Sigmoid colon (tissue), 3 donors: Measurements from ENCODE around the gene DIS3L.

Experiments
- POLR2A ChIP-seq, 2 donors: fragments of 450-650 bp; IDR thresholded peaks; one replicate each; pipeline ENCODE4 v1.6.1; 2016; ENCODE audit warnings: antibody characterized with exemption in 2 of 2, mild to moderate bottlenecking in 2 of 2, moderate library complexity in 2 of 2
- TF ChIP-seq, protein P1 (sequence below), 4 experiments: fragments of 450-650 bp in 3 of 4; fragments of 200-600 bp in 1 of 4; IDR thresholded peaks; one replicate each; pipeline ENCODE4 v1.5.1; 2016 to 2019; ENCODE audit warnings: antibody characterized with exemption in 4 of 4, mild to moderate bottlenecking in 3 of 4, moderate library complexity in 2 of 4

DNA sequence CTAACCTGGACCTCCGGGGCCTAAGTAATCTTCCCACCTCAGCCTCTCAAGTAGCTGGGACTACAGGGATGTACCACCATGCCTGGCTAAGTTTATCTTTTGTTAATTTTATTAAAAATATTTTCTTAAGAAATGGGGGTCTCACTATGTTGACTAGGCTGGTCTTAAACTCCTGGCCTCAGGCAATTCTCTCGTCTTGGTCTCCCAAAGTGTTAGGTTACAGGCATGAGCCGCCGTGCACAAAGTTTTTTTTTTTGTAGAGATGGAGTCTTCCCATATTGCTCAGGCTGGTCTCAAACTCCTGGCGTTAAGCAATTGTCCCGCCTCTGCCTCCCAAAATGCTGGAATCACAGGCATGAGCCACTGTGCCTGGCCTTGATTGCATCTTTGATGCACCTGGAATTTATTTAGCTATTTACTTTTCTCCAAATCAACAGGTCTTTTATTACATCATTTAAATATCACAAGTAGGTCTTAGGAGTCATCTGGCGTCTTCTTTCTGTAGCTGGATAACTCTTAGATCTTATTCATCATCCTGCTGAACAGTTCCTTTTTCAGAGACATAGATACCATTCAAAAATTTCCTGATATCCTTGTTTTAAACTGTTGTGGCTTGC is 85.6 kb downstream of the DIS3L start:
- no peak for TF ChIP-seq POLR2A (IDR thresholded peaks at IDR 0.05)
- TF ChIP-seq, protein P1, sequence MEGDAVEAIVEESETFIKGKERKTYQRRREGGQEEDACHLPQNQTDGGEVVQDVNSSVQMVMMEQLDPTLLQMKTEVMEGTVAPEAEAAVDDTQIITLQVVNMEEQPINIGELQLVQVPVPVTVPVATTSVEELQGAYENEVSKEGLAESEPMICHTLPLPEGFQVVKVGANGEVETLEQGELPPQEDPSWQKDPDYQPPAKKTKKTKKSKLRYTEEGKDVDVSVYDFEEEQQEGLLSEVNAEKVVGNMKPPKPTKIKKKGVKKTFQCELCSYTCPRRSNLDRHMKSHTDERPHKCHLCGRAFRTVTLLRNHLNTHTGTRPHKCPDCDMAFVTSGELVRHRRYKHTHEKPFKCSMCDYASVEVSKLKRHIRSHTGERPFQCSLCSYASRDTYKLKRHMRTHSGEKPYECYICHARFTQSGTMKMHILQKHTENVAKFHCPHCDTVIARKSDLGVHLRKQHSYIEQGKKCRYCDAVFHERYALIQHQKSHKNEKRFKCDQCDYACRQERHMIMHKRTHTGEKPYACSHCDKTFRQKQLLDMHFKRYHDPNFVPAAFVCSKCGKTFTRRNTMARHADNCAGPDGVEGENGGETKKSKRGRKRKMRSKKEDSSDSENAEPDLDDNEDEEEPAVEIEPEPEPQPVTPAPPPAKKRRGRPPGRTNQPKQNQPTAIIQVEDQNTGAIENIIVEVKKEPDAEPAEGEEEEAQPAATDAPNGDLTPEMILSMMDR (IDR thresholded peaks at IDR 0.05) = no peak
